DOHH2 (cell line): ENCODE results near the gene CNTNAP2.

Experiments used
- CTCF ChIP-seq: fragments of 200-600 bp; sonication (generic); IDR thresholded peaks from one replicate; pipeline ENCODE4 v1.5.1; 2014; ENCODE audit warnings: antibody characterized with exemption, mild to moderate bottlenecking, low read depth, low read length; ENCODE audit not compliant: poor library complexity, severe bottlenecking
- EZH2phosphoT487 ChIP-seq: fragments of 200-600 bp; sonication (generic); IDR thresholded peaks from 2 replicates; pipeline ENCODE4 v1.6.1; 2017; ENCODE audit warnings: borderline replicate concordance, mild to moderate bottlenecking, antibody characterized with exemption, low read length, moderate library complexity, mixed read lengths

- TF ChIP-seq CTCF (no peak), EZH2phosphoT487 (no peak)
These were observed 742.1 kb downstream of the CNTNAP2 start for GRCh38 chr7:146858690-146859089.
